ENCODE data around the gene COQ4.
"Not testable (repeated sequence)": the region's sequence is repeated elsewhere in the genome, so short reads cannot be mapped to it uniquely, and the experiment has no call there.

COQ4 gene

GRCh38 chr9:128337936-128338335 is 15.3 kb downstream of the COQ4 start:
- H3K9me3 Mint-ChIP-seq, result no peaks in the 10 kb centered on the region
- no peak for TF ChIP-seq CTCF (IDR thresholded peaks at IDR 0.05)
- DNase-seq, result no peak
- peaks cover 26% of the 10 kb centered on the region for H3K4me1 Mint-ChIP-seq
- H3K27me3 Mint-ChIP-seq (ENCODE audit: low read depth, poor library complexity), result peaks cover 6% of the 10 kb centered on the region
- H3K36me3 Mint-ChIP-seq (ENCODE audit: low read depth), result peaks cover 6% of the 10 kb centered on the region
- H3K4me3 Mint-ChIP-seq, result no peak overlapping the region
- H3K27ac Mint-ChIP-seq, result no peak overlapping the region

DNA sequence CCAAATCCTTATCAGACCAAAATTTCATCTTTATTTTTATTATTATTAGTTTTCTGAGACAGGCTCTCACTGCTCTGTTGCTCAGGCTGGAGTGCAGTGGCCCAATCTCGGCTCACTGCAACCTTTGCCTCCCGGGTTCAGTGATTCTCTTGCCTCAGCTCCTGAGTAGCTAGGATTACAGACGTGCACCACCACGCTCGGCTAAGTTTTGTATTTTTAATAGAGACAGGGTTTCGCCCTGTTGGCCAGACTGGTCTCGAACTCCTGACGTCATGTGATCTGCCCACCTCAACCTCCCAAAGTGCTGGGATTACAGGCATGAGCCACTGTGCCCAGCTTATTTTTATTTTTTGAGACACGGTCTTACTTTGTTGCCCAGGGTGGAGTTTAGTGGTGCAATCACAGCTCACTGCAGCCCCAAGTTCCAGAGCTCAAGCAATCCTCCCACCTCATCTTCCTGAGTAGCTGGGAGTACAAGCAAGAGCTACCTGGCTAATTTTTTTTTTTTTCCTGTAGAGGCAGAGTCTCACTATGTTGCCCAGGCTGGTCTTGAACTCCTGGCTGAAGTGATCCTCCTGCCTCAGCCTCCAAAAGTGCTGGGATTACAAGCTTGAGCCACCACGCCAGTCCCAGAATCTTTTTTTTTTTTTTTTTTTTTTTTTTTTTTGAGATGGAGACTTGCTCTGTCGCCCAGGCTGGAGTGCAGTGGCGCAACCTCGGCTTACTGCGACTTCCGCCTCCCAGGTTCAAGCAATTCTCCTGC is 16.4 kb downstream of the COQ4 start:
- H3K9me3 Mint-ChIP-seq; DNase-seq; H3K27me3 Mint-ChIP-seq (ENCODE audit: low read depth, poor library complexity); H3K36me3 Mint-ChIP-seq (ENCODE audit: low read depth): not testable (repeated sequence)
- Mint-ChIP-seq H3K4me3 (peak overlapping the region; percentile 84), H3K4me1 (peaks cover 17% of the 10 kb centered on the region), H3K27ac (peak overlapping the region; percentile 59)

- H3K27ac Mint-ChIP-seq, result no peak within 1 kb of the TSS
- peaks cover 9% of the 10 kb centered on the region for H3K27me3 Mint-ChIP-seq (ENCODE audit: low read depth, poor library complexity)
- TF ChIP-seq CTCF (IDR thresholded peaks at IDR 0.05), result no peak
Measured at GRCh38 chr9:128339761-128340690, 17.4 kb downstream of the COQ4 start, which contains the start of gene SLC27A4. Gene SLC27A4 (plus strand): TSS chr9:128340527. CDS start chr9:128343133, 2,606 bp downstream.

DNA sequence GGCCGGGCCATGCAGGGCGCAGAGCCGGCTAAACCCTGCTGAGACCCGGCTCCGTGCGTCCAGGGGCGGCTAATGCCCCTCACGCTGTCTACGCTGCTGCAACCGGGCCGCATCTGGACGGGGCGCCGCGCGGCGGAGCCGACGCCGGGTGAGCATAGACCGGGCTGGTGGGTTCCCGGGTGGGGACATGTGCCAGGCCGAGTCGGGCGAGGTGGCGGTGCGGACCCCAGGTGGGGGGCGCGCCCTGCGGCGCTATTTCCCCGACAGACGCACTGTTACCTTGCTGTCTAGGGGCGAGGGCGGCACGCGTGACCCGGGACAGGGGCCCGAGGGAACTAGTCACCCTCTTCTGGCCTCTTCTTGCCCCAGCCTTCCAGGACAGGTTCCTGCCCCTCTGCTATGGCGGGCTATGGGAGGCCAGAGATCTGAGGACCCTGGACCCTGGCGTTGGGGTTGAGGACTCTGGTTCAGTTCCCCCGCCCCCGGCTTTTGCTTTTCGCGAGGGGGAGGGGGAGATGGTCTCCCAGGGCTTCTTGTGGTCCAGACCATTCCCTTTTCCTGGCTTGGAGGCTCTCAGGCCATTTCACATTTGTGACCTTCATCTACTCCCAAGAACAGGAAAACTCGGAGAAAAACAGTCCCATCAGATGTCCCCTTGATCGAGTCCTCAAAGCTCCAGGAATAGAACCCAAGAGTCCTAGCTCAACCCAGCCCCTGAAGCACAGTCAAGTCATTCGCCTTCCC is 18.2 kb downstream of the COQ4 start:
- no peaks in the 10 kb centered on the region for H3K9me3 Mint-ChIP-seq
- H3K36me3 Mint-ChIP-seq (ENCODE audit: low read depth), result peaks cover 8% of the 10 kb centered on the region
- H3K4me1 Mint-ChIP-seq, result peaks cover 17% of the 10 kb centered on the region
- H3K4me3 Mint-ChIP-seq, result peak overlapping the region; percentile 91
- no peak for TF ChIP-seq CTCF (IDR thresholded peaks at IDR 0.05)
- DNase-seq, result peak; percentile 40
- no peak overlapping the region for H3K27ac Mint-ChIP-seq
- peaks cover 9% of the 10 kb centered on the region for H3K27me3 Mint-ChIP-seq (ENCODE audit: low read depth, poor library complexity)

More at GRCh38 chr9:128339761-128340690, 17.4 kb downstream of the COQ4 start, which contains the start of gene SLC27A4:
- Mint-ChIP-seq H3K9me3 (no peaks in the 10 kb centered on the region), H3K4me3 (peak within 1 kb of the TSS; percentile 91), H3K4me1 (peaks cover 17% of the 10 kb centered on the region), H3K36me3 (ENCODE audit: low read depth) (peaks cover 8% of the 10 kb centered on the region)
- DNase-seq, result peak; percentile 83

DNA sequence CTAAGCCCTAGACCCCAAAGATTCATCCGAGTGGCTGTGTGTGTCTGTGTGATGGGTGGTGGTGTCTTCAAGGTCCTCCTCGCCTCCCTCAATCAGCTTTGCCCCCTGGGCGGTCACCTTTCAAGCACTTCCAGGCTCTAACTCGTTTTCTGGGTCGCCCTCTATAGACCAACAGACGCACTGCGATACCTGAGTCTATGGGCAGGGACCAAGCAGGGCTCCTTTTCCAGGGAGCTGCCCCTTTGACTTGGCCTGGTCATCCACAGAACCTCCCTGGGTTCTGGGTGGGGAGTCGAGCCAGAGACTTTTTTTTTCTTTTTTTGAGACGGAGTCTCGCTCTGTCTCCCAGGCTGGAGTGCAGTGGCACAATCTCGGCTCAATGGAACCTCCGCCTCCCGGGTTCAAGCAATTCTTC is 18.8 kb downstream of the COQ4 start:
- no peak overlapping the region for H3K27ac Mint-ChIP-seq
- TF ChIP-seq CTCF (IDR thresholded peaks at IDR 0.05), result peak; percentile 51
- peaks cover 8% of the 10 kb centered on the region for H3K36me3 Mint-ChIP-seq (ENCODE audit: low read depth)
- peak overlapping the region; percentile 91 for H3K4me3 Mint-ChIP-seq
- peaks cover 17% of the 10 kb centered on the region for H3K4me1 Mint-ChIP-seq
- H3K27me3 Mint-ChIP-seq (ENCODE audit: low read depth, poor library complexity), result peaks cover 9% of the 10 kb centered on the region
- peak; percentile 65 for DNase-seq
- no peaks in the 10 kb centered on the region for H3K9me3 Mint-ChIP-seq

Data from nephron progenitor cell (in vitro differentiated cells).